Daoy (cell line): ENCODE data around the gene ABCA7. TPM values are rescaled to one million over a fixed set of nuclear protein-coding genes. Genes with fewer than 3 reads are reported as not detected.
"Not testable (repeated sequence)": the region's sequence is repeated elsewhere in the genome, so short reads cannot be mapped to it uniquely, and the experiment has no call there.

Experiments
- DNase-seq: peaks from one replicate; pipeline ENCODE4 v3.0.0-alpha.2; 2015; ENCODE audit warnings: low read depth
- total RNA-seq: library from RNA; depleted of rRNA; stranded (reverse); fragments of >200 nt; shearing (Covaris generic); gene quantifications from 2 replicates; pipeline ENCODE4 v1.2.3, GENCODE V29; 2014

Gene ABCA7
- total RNA-seq, 1 experiment from 2014 or later, result 0.97 TPM

DNA sequence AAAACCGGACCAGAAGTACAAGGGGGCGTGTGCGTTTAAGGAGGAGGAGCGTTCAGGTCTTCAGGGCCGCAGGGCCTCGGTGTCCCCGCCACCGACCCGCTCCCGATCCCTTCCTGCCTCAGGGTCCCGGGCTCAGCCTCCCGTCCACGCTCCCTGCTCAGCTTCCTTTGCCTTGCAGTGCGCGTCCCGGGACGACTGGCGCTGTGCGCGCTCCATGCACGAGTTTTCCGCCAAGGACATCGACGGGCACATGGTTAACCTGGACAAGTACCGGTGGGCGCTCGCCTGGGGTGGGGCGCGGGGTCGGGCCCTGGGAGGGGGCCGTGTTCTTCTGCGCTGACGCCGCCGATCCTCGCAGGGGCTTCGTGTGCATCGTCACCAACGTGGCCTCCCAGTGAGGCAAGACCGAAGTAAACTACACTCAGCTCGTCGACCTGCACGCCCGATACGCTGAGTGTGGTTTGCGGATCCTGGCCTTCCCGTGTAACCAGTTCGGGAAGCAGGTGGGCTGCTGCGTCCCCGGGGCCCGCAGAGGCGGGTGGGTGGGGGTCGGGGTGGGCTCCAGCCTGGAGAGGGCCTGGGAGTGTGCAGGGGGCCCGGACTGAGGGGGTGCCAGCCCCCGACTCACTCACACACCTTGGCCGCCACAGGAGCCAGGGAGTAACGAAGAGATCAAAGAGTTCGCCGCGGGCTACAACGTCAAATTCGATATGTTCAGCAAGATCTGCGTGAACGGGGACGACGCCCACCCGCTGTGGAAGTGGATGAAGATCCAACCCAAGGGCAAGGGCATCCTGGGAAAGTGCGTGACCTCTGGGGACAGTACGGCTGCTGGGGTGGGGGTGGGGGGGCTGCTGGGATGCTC lies 65.3 kb downstream of the ABCA7 start:
- peak; percentile 65 for DNase-seq

DNA sequence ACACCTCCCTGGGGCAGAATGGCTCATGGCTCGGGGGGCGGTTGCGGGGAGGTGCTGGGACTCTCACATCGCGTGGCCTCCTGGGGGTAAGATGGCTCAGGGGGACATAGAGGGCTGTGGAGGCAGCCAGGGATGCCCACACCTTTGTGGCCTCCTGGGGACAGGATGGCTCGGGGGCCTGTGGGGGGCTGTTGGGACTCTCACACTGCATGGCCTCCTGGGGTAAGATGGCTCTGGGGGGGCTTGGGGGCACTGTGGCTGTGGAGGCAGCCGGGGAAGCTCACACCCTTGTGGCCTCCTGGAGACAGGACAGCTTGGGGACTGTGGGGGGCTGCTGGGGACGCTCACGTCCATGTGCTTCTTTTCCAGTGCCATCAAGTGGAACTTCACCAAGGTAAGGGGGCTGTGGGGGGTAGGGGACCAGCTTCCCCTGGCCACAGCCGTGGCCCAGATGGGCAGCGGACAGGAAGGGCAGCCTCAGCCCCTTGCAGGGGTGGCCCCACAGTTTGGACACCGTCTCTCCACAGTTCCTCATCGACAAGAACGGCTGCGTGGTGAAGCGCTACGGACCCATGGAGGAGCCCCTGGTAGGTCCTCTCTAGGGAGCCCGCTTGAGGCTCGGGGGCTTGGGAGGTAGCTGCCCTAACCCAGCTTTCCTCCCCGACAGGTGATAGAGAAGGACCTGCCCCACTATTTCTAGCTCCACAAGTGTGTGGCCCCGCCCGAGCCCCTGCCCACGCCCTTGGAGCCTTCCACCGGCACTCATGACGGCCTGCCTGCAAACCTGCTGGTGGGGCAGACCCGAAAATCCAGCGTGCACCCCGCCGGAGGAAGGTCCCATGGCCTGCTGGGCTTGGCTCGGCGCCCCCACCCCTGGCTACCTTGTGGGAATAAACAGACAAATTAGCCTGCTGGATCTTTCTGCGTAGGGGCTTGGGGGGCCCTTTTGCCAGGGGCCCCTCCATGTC lies 66.2 kb downstream of the ABCA7 start:
- DNase-seq, result no peak

DNA sequence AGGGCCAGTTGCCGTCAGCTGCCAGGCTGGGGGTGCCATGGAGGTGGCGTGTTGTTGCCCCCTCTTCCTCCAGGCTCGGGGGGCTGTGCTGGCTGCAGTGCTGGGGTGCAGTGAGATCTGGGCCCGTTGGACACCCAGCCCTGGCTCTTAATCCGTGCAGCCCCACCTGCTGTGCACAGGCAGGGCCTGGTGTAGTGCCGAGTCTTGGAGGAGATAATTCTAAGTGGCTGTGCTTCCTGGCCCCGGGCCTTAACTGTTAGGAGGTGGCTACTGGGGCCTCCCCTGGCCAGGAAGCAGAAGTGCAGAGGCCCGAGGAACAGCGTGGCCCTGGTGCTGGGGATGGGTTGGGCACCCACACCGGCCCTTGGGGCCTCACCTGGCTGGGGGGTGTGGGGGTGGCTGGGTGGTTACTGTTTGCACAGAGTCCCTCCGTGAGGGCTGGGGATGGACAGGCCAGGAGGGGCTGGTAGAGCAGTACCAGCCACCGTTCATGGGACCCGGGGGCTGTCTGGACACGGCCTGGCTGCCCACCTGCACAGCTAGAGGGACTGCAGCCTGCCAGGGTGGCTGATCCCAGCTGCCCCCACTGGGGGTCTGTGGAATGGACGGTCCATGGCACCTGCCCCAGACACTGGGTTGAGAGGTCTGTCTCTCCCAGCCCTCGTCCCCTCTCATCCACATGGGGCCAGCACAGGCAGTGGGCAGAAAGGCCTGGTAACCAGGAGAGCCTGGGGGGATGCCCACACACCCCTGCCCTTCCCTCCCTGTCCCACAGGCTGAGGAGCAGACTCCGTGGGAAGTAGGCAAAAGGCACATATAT lies 67.1 kb downstream of the ABCA7 start:
- DNase-seq, result peak; percentile 71

DNA sequence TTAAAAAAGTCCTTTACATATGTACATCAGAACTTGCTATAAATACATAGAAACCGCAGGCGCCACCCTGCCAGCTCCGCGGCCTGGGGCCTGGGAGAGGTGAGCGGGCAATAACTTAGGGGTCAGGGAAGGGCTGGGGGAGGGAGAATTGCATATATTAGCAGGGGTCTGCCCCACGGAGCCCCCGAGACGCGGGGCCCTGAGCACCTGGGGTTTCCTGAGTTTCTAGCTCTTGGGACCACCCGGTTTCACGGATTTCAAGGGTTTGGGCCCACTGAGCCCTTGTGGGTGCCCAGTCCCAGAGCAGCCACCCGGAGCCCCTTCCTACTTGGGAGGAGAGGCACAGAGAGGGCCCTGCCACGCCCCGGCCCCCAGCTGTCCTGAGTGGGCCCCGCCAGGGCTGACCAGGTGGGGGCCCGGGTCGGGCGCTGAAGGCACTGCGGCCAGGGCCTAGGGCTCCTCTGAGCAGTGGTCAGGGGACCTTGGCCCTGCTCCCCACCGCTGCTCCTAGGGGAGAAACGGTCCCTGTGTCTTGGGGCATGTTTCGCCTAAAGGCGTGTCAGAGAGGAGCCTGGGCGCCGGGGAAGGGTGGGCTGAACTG lies 67.9 kb downstream of the ABCA7 start:
- DNase-seq, result no peak

DNA sequence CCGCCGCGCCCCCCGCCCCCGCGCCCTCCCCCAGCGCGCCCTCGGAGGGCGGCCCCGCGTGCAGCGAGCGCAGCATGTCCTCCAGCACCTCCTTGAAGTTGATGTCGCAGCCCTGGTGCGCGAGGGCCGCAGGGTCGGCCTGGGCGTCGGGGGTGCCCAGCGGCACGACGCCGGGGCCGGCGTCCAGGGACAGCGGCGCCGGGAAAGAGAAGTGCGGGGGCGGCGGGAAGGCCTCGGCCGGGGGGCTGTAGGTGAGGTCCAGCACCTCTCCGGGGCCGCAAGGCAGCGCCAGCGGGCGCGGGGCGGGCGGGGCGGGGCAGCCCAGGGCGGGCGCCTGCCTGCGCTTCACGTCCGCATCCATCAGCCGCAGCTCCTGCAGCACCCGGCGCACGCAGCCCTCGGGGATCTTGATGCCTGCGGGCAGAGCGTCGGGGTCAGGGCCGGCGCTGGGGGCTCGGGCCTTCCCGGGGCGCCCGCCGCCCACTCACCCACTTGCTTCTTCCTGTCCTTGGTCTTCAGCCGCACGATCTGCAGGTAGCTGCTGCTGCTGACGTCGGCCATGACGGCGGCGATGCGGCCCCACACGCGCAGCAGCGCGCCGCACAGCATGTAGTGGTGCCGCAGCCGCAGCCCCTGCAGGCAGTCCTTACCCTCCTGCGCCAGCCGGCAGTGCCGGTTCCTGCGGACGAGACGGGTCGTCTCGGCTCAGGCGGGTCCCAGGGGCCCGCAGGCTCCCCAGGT lies 68.6 kb downstream of the ABCA7 start:
- DNase-seq, result no peak

DNA sequence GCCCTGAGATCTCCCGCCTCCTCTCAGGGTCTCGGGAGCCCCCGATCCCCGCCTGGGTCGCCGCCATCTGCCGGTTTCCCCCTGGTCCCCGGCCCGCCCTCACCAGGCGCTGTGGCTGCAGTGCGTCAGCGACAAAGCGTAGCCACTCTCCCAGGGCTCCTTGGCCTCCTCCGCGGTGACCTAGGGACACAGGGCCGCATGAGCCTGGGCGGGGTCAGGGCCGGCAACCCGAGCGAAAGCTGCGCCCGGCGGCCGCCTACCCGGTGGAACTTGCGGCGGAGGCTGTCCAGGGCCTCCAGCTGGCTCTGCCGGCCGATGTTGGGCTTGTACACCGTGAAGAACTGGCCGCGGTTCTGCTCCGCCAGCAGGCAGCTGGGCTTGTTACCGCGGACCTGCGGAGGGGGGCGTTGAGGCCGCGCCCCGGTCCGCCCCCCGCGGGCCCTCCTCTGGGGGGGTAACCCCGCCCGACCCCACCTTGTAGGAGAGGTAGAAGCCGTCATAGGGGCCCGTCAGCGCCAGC lies 69.2 kb downstream of the ABCA7 start:
- no peak for DNase-seq

DNA sequence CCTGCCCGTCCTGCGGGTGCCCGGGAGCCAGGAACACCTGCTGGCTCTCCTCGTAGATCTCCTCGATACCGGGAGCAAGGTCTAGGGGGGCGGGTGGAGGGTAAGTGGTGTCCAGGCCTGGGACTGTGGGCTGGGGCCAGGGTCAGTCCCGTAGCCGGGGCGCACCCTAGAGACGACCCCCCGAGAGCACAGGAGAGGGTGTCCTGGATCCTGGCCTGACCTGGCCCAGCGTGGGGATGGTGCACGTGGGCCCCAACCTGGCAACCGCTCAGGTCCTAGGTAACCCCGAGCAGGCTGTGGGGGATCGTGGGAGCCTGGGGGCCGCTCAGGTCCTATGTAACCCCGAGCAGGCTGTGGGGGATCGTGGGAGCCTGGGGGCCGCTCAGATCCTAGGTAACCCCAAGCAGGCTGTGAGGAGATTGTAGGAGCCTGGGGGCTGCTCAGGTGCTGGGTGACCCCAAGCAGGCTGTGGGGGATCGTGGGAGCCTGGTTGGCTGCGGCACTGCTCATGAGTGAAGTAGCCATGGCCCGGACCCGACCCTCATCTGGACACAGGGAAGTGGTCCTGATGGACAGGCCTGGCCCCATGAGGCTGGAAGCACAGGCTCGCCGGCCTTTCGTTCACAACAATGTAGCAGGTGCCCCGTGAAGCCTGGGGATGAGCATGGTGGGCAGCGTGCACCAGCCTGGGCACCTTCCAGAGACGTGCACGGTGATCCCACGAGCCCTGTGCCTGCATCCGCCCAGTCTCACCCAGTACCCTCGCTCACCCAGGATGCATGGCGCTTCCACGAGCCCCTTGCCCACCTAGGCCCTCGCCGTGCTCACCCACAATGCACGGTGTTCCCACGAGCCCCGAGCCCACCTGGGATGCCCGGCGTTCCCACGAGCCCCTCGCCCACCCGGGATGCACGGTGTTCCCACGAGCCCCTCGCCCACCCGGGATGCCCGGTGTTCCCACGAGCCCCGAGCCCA lies 70.1 kb downstream of the ABCA7 start:
- DNase-seq, result no peak

DNA sequence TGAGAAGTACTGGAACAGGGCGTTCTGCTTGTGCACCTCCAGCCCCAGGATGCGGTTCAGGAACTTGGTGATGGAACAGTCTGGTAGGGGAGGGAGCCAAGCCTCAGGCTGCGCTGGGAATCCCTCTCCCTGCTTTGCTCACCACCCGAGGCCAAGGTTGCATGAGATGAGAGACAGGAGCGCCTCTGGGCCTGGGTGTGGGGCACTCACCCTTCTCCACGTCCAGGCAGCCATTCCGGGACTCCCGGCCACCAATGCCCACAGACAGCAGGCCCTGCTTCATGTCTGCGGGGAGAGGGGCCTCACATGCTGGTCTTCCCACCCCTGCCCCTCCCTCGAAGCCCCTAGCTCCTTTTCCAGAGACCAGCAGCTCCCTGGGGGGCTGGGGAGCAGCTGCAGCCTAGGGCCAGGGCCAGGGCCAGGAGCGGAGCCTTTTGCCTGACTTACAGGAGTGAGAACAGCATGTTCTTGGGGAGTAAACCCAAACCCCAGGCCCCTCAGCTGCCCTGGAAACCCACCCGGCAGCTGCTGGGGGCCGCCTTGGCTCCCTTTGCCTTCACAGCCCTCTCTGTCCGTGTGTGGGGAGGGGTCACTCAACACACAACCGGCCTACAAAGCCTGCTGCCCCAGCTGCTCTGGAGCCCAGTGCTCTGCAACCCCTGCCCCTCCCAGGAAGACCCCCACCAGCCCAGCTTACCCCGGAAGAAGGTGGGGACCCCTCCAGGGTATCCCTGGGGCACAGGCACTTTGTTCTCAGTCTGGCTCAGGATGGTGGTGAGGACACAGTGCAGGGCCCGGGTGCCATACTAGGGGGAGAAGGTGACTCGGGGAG lies 71.1 kb downstream of the ABCA7 start:
- peak; percentile 42 for DNase-seq

DNA sequence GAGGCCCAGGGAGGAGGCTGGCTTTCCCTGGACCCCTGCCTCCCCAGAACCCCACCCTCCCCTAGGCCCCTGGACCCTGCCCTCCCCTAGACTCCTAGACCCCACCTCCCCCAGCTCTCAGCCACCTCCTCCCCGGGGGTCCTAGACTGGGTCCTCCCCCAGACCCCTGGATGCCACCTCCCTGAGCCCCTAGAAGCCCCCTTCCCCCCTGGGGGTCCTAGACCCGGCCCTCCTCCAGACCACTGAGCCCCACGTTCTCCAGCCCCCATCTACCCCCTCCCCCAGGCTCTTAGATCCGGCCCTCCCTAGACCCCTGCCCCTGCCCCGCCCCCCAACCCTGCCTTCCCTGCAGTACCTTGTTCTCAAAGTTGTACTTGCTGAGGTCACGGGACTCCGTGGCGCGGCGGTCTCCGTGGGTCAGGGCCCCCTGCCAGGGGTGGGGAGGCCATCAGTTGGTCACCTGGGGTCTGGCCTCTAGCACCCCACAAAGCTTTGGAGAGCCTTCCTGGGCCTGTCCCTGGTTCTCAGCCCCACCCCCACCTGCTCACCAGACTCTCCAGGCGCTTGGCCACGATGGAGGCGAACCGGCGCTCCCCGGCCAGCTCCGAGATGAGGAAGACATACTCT lies 71.8 kb downstream of the ABCA7 start:
- no peak for DNase-seq

DNA sequence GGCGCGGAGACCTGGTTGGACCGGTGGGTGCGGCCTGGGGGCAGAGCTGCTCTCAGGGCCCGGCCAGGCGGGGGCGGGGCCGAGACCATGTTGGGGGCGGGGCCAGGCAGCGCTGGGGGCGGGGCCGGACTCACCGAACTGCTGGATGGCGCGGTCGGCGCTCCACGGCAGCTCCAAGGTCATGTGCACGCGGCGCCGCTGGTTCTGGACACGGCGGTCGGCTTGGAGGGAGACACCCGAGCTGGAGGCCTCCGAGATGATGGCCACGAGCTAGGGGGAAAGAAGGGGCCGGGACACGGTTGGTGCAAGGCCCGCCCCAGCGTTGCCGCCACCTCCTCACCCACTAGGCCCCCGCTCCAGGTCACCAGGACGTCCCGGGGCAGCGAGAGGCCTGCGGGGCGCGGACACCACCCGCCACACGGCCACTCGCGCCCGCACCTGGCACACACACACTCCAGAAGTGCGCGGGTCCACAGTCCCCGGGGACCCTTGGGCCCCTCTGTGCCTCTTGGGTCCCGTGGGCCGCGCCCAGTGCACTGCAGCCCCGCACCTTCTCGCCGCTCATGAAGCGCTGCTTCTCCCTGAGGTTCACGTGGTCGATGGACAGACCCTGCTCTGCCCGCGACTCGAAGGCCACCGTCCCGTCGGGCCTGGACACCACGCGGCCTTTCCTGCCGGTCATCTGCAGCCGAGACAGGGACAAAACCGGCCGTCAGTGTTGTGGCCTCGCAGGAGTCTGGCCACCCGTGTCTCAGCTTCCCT lies 72.5 kb downstream of the ABCA7 start:
- no peak for DNase-seq

DNA sequence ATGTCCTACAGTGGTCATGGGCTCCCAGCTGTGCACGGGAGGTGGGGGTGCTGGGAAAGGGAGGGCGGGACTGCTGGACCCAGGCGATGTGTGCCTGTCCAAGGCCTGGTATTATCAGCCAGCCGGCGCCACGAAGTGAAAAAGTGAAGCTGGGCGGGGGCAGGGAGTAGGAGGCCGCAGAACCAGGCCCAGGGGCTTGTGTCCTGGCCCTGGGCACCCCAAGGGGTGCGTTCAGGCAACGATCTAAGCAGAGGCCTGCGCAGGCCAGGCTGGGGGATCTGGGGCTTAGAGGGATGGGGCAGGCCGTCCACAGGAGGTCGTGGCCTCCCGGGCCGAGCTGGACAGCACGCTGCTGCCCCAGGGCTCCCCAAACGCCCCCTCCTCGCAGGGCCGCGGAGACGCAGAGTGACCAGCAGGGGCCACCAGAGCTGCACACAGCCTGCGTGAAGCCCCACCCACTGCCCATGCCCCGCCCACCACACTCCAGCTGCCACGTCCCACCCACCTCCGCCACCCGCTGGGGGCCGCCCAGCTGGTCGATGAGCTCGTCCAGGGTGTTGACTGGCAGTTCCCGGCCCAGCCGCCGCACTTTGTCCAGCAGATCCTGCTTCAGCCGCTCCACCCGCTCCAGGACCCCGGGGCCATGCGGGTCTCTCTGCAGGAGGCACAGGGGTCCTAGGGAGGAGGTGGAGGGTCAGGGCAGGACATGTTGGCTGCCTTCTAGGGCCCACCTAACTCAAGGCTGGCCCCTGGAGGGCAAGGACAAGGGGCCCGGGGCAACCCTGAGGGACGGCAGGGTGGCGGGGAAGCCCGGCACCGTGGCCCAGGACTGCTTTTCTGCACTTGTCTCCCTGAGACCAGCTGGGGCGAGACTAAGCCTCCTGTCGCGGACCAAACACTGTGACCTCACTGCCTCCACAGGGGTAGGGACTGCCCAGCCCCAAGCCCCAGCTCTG lies 73.4 kb downstream of the ABCA7 start:
- peak; percentile 98 for DNase-seq

DNA sequence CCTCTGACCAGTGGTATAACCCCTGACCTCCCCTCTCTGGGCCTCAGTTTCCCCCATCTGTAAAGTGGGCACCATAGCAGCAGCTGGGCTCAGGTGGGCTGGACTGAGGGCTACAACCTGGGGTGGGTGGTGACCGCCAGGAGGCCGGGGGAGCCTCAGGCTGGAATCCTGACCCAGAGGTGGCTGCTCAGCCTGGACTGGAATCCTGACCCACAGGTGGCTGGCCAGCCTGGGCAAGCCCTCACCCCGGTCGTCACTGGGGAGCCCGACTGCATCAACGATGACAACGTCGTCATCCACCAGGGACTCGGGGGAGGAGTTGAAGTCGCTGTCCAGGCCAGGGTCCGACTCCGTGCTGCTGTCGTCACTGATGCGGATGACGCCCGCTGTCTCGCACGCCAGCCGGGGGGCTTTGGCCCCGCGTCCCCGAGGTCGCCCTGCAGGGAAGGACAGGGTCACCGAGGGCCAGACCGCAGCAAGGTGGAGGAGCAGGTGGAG lies 74.1 kb downstream of the ABCA7 start:
- DNase-seq, result no peak

DNA sequence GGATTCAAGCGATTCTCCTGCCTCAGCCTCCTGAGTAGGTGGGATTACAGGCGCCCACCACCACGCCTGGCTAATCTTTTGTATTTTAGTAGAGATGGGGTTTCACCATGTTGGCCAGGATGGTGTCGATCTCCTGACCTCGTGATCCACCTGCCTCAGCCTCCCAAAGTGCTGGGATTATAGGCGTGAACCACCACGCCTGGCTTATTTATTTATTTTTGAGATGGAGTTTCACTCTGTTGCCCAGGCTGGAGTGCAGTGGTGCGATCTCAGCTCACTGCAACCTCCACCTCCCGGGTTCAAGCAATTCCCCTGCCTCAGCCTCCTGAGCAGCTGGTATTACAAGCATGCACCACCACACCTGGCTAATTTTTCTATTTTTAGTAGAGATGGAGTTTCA lies 74.8 kb downstream of the ABCA7 start:
- not testable (repeated sequence) for DNase-seq
